K562 (cell line): ENCODE data around the gene REPS1.

ENCODE experiments used
- HCFC1 ChIP-seq: IDR thresholded peaks from 2 replicates; pipeline ENCODE4 v1.6.1; 2012; ENCODE audit warnings: low read depth, low read length, improper control_type of control experiment
- MAFK ChIP-seq: IDR thresholded peaks from 2 replicates; pipeline ENCODE4 v1.6.1; 2011; ENCODE audit warnings: low read length, improper control_type of control experiment
- POLR2A ChIP-seq: fragments of 450-650 bp; conservative IDR thresholded peaks from 2 replicates; pipeline ENCODE4 v1.6.1; 2016
- TF ChIP-seq, protein P1 (sequence below): sonication (generic); formaldehyde crosslinking; IDR thresholded peaks from 2 replicates; pipeline ENCODE4 v1.8.1; 2023; ENCODE audit warnings: mild to moderate bottlenecking, missing genetic modification reagents

DNA sequence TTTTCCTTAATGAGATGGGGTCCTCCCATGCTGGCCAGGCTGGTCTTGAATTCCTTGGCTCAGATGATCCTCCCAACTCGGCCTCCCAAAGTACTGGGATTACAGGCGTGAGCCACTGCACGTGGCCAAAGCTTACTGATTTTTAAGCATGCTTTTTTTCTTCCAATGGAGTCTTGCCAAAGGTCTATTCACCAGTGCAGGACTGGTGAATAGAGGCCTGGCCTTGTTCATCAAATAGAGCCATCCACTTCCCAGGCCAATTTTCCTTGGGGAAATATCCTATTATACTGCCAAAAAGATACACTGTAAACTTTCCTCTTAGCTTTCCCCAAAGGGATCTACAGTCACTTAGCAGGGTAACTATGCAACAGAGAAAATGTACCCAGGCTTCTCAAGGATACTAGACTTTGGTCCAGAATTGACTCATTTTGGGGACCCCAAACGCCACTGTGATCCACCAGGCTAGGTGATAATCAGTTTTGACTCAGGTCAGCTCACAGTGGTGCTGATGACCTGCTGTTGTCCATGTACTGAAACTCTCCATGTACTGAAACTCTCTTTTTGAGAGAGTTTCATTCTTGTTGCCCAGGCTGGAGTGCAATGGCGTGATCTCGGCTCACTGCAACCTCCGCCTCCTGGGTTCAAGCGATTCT is 91.8 kb downstream of the REPS1 start:
- TF ChIP-seq, protein P1, sequence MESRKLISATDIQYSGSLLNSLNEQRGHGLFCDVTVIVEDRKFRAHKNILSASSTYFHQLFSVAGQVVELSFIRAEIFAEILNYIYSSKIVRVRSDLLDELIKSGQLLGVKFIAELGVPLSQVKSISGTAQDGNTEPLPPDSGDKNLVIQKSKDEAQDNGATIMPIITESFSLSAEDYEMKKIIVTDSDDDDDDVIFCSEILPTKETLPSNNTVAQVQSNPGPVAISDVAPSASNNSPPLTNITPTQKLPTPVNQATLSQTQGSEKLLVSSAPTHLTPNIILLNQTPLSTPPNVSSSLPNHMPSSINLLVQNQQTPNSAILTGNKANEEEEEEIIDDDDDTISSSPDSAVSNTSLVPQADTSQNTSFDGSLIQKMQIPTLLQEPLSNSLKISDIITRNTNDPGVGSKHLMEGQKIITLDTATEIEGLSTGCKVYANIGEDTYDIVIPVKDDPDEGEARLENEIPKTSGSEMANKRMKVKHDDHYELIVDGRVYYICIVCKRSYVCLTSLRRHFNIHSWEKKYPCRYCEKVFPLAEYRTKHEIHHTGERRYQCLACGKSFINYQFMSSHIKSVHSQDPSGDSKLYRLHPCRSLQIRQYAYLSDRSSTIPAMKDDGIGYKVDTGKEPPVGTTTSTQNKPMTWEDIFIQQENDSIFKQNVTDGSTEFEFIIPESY (CRISPR knock-in tag) = no peak
- TF ChIP-seq POLR2A (no peak), MAFK (no peak), HCFC1 (no peak)
